HL-60 (cell line): ENCODE data around the gene SERPINB1.

Source experiments
- DNase-seq, 2 experiments: peaks; one replicate each; pipeline ENCODE4 v3.0.0-alpha.2; 2010 to 2020; ENCODE audit warnings: low read depth in 1 of 2, low spot score in 1 of 2
- H3K27ac ChIP-seq: fragments of 250-450 bp; sonication (Bioruptor Pico); replicated peaks from 2 replicates; pipeline ENCODE4 v1.5.1; 2020; ENCODE audit warnings: mild to moderate bottlenecking, moderate library complexity
- H3K27me3 ChIP-seq: fragments of 250-450 bp; sonication (Bioruptor Pico); 2 replicates; pipeline ENCODE4 v1.5.1; 2021; ENCODE audit warnings: mild to moderate bottlenecking, moderate library complexity; ENCODE audit not compliant: insufficient read depth, poor library complexity, severe bottlenecking
- H3K4me3 ChIP-seq: replicated peaks from 2 replicates; pipeline ENCODE4 v1.5.1; 2011; ENCODE audit warnings: mild to moderate bottlenecking, control low read depth, low read length; ENCODE audit not compliant: insufficient read depth
- CTCF ChIP-seq: IDR thresholded peaks from one replicate; pipeline ENCODE4 v1.5.1; 2011; ENCODE audit warnings: low read length, control low read depth, inconsistent platforms; ENCODE audit not compliant: insufficient read depth
- GABPA ChIP-seq: IDR thresholded peaks from 2 replicates; pipeline ENCODE4 v1.6.1; 2012; ENCODE audit warnings: low read depth
- POLR2AphosphoS5 ChIP-seq: IDR thresholded peaks from 2 replicates; pipeline ENCODE4 v1.6.1; 2012; ENCODE audit warnings: low read depth
- REST ChIP-seq: IDR thresholded peaks from 2 replicates; pipeline ENCODE4 v1.6.1; 2012; ENCODE audit warnings: low read depth; ENCODE audit not compliant: insufficient replicate concordance
- SPI1 ChIP-seq: IDR thresholded peaks from 2 replicates; pipeline ENCODE4 v1.6.1; 2012; ENCODE audit warnings: low read depth, mild to moderate bottlenecking, borderline replicate concordance

Gene SERPINB1

DNA sequence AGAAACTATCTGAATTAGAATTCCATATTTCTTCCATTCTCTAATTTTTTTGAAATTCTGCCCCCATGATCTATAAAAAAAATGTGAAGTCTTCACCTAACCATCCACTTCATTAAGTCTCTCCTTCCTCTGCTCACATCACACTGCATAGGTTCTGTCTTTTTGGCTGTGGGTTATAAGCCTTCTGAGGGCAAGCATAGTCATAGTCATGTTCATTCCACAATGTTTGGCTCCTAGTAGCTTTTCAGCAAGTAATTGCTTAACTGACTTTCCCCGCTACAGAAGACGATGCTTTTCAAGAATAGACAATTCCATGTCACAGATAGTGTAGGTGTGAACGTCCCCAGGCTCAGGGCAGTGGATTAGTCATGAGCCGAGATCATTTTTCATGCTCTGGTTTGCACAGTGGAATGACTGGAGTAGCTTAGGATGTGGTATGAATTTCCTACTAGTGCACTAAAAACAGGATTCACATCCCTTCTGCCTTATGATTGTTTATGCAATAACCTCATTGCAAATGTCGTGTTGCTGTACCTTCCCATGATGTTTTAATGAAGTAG, 47.4 kb downstream of the SERPINB1 start:
- peak in 1 of 2 experiments; percentile 23 for DNase-seq
- TF ChIP-seq SPI1, result no peak
- TF ChIP-seq POLR2AphosphoS5, result no peak
- peak overlapping the region; percentile 98 for H3K27ac ChIP-seq
- H3K27me3 ChIP-seq, result no peaks in the 10 kb centered on the region
- no peak overlapping the region for H3K4me3 ChIP-seq

GRCh38 chr6:2793534-2794151, 48.0 kb downstream of the SERPINB1 start:
- TF ChIP-seq SPI1 (peak; percentile 37; the same call in 1 of the 2 replicates), REST (peak; percentile 37), GABPA (no peak), POLR2AphosphoS5 (peak; percentile 87)
- DNase-seq, result peak; percentile 84 to 98
- no peaks in the 10 kb centered on the region for H3K27me3 ChIP-seq
- H3K4me3 ChIP-seq, result no peak overlapping the region
- peak overlapping the region; percentile 98 for H3K27ac ChIP-seq

DNA sequence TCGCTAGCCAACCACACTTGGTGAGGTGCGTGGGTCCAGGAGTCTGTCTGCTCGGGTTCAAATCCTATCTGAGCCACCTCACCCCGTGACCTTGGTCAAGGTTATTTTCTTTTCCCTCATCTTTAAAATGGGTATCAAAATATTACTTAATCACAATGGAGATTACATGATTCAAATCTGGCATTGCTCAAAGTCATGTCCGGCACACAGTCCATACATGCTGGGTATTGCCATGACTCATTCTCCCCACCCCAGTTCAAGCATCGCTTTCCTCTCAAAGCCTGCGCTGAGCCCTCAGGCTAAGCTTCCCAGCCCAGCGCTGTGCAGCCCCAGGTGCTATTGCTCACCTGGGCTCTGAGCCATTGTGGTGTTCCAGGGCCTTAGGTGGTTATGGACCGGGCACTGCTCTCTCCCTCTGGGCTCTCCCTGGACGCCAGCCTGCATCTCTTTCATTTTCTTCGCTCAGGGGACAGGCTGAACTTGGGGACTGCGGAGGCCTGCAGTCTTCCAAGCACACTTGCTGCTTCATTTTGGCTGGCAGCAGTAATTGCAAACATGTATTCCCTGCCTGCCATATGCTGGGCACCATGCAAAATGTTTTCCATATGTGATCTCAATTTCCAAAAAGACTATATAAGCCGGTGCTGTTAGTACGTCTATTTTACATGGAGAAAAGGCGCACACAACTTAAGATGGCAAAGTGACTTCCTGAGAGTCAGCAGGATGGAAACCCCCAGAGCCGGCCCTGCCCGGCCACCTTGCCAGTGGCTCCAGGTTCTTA, 49.1 kb downstream of the SERPINB1 start:
- Histone ChIP-seq H3K27ac (peak overlapping the region; percentile 98), H3K4me3 (no peak overlapping the region), H3K27me3 (no peaks in the 10 kb centered on the region)
- no peak for DNase-seq
- no peak for TF ChIP-seq GABPA

- Histone ChIP-seq H3K27me3 (no peaks in the 10 kb centered on the region), H3K27ac (peak overlapping the region; percentile 98), H3K4me3 (no peak overlapping the region)
- no peak for DNase-seq
- TF ChIP-seq GABPA (no peak), POLR2AphosphoS5 (no peak), REST (no peak), SPI1 (no peak), CTCF (no peak)
Observed at GRCh38 chr6:2791450-2791974, 50.2 kb downstream of the SERPINB1 start.
